HCT116 (cell line): ENCODE measurements around the gene PTGIR. TPM values are rescaled to one million over a fixed set of nuclear protein-coding genes. Genes with fewer than 3 reads are reported as not detected.

Source experiments
- ATAC-seq: fragments of 200-7000 bp; cut with Tn5 transposase; 2 replicates; pipeline ENCODE4 v1.9.1; 2020; ENCODE audit warnings: mild to moderate bottlenecking, moderate library complexity
- BruUV-seq: library from RNA; stranded (reverse); fragments of 400-500 nt; replicated peaks from 2 replicates; lab custom pipeline; 2021; lab: Mats Ljungman, UMichigan
- CTCF ChIA-PET: fragments of 300-600 bp; sonication (Branson Sonifier 250); formaldehyde crosslinking; loops from one replicate; lab custom pipeline; 2021; ENCODE audit warnings: antibody characterized with exemption; lab: Charles Lee
- POLR2A ChIA-PET: fragments of 300-600, 350-600 bp; sonication (Branson Sonifier 250); formaldehyde crosslinking; loops from one replicate; lab custom pipeline; 2021; ENCODE audit warnings: antibody characterized with exemption; lab: Charles Lee
- RAD21 ChIA-PET, 2 experiments: fragments of 300-600 bp; sonication (Branson Sonifier 250); formaldehyde crosslinking; loops; one replicate each; lab custom pipeline; 2023; ENCODE audit warnings: low total read pairs in 2 of 2; ENCODE audit not compliant: uncharacterized antibody in 2 of 2, unreplicated experiment in 2 of 2, low non-redundant PET in 1 of 2; lab: Charles Lee
- DNase-seq: peaks from one replicate; pipeline ENCODE4 v3.0.0-alpha.2; 2010; ENCODE audit warnings: low read depth, low spot score
- H2AFZ ChIP-seq: fragments of 200-600 bp; shearing (Covaris generic), sonication (generic); 2 replicates; pipeline ENCODE4 v1.6.1; 2017; ENCODE audit warnings: low read depth, mixed run types, mixed read lengths, antibody characterized with exemption, low read length; ENCODE audit not compliant: poor library complexity, severe bottlenecking
- H3K27ac ChIP-seq: 2 replicates; pipeline ENCODE4 v1.5.1; 2012; ENCODE audit warnings: low read depth, low read length
- H3K27me3 ChIP-seq: fragments of 200-600 bp; sonication (generic); 2 replicates; pipeline ENCODE4 v1.6.1; 2016; ENCODE audit warnings: mixed run types, low read length, mixed read lengths; ENCODE audit not compliant: insufficient read depth
- H3K36me3 ChIP-seq, 2 experiments: fragments of 200-500 bp in 1 of 2; fragments of 200-600 bp in 1 of 2; sonication (Bioruptor generic) in 1 of 2; sonication (generic) in 1 of 2; 2 replicates each; pipeline versions ENCODE4 v1.5.1 to v1.6.1; 2014 to 2016; ENCODE audit warnings: low read length in 2 of 2, inconsistent platforms in 1 of 2, mixed read lengths in 1 of 2, mixed run types in 1 of 2; ENCODE audit not compliant: insufficient read depth in 2 of 2, control insufficient read depth in 1 of 2
- H3K4me1 ChIP-seq, 2 experiments: fragments of 200-600 bp in 1 of 2; sonication (generic) in 1 of 2; 2 replicates each; pipeline versions ENCODE4 v1.5.1 to v1.6.1; 2012 to 2017; ENCODE audit warnings: low read length in 2 of 2, inconsistent platforms in 1 of 2, mild to moderate bottlenecking in 1 of 2, mixed read lengths in 1 of 2, mixed run types in 1 of 2, moderate library complexity in 1 of 2; ENCODE audit not compliant: insufficient read depth in 2 of 2, control insufficient read depth in 1 of 2
- H3K4me2 ChIP-seq: fragments of 200-600 bp; sonication (generic); 2 replicates; pipeline ENCODE4 v1.6.1; 2017; ENCODE audit warnings: mixed run types, low read length, mixed read lengths
- H3K4me3 ChIP-seq, 2 experiments: fragments of 200-600 bp in 1 of 2; sonication (generic) in 1 of 2; replicated peaks in 1 of 2; 2 replicates each; pipeline ENCODE4 v1.5.1; 2011 to 2016; ENCODE audit warnings: low read length in 2 of 2, control low read depth in 1 of 2, low read depth in 1 of 2, mild to moderate bottlenecking in 1 of 2, mixed read lengths in 1 of 2, mixed run types in 1 of 2
- H3K79me2 ChIP-seq: fragments of 200-600 bp; sonication (generic); 2 replicates; pipeline ENCODE4 v1.6.1; 2017; ENCODE audit warnings: mild to moderate bottlenecking, mixed run types, low read length, moderate library complexity, mixed read lengths; ENCODE audit not compliant: insufficient read depth
- H3K9ac ChIP-seq: fragments of 200-600 bp; sonication (generic); 2 replicates; pipeline ENCODE4 v1.6.1; 2016; ENCODE audit warnings: low read length, mixed read lengths
- H3K9me2 ChIP-seq: fragments of 200-600 bp; sonication (generic), shearing (Covaris generic); 2 replicates; pipeline ENCODE4 v1.6.1; 2017; ENCODE audit warnings: mixed run types, mild to moderate bottlenecking, moderate library complexity; ENCODE audit not compliant: insufficient read depth
- H3K9me3 ChIP-seq, 2 experiments: fragments of 200-500 bp in 1 of 2; fragments of 200-600 bp in 1 of 2; sonication (Bioruptor generic) in 1 of 2; sonication (generic) in 1 of 2; 2 replicates each; pipeline ENCODE4 v1.6.1; 2014 to 2017; ENCODE audit warnings: low read length in 2 of 2, mixed read lengths in 2 of 2, inconsistent platforms in 1 of 2, low read depth in 1 of 2, mild to moderate bottlenecking in 1 of 2, mixed run types in 1 of 2, moderate library complexity in 1 of 2; ENCODE audit not compliant: control insufficient read depth in 1 of 2, insufficient read depth in 1 of 2
- H4K20me1 ChIP-seq: fragments of 200-600 bp; sonication (generic), shearing (Covaris generic); 2 replicates; pipeline ENCODE4 v1.6.1; 2017; ENCODE audit warnings: mixed run types, mild to moderate bottlenecking, moderate library complexity; ENCODE audit not compliant: insufficient read depth
- CEBPB ChIP-seq: IDR thresholded peaks from 2 replicates; pipeline ENCODE4 v1.6.1; 2012; ENCODE audit warnings: low read depth
- ELF1 ChIP-seq: IDR thresholded peaks from 2 replicates; pipeline ENCODE4 v1.6.1; 2012; ENCODE audit warnings: low read depth, borderline replicate concordance
- RAD21 ChIP-seq: IDR thresholded peaks from 2 replicates; pipeline ENCODE4 v1.6.1; 2012; ENCODE audit warnings: low read depth, mild to moderate bottlenecking
- SP1 ChIP-seq: IDR thresholded peaks from 2 replicates; pipeline ENCODE4 v1.6.1; 2012; ENCODE audit warnings: low read depth
- ZBTB33 ChIP-seq: IDR thresholded peaks from 2 replicates; pipeline ENCODE4 v1.6.1; 2011; ENCODE audit warnings: mild to moderate bottlenecking, low read length, moderate library complexity; ENCODE audit not compliant: insufficient replicate concordance; ENCODE audit errors: extremely low read depth
- intact Hi-C: fragments of 100-400 bp; cut with micrococcal nuclease; formaldehyde crosslinking; loops from 2 replicates; pipeline ENCODE4 v1.10.0; 2022
- total RNA-seq: library from RNA; stranded (reverse); gene quantifications from one replicate; pipeline ENCODE4 v1.2.1, GENCODE V29; 2021; ENCODE audit not compliant: unreplicated experiment
- TF ChIP-seq, protein P1 (sequence below), 3 experiments: fragments of 200-600 bp in 1 of 3; sonication (generic) in 1 of 3; IDR thresholded peaks in 2 of 3; conservative IDR thresholded peaks in 1 of 3; 2 replicates each; pipeline ENCODE4 v1.5.1; 2012 to 2017; ENCODE audit warnings: low read depth in 2 of 3, low read length in 2 of 3, antibody characterized with exemption in 1 of 3, borderline replicate concordance in 1 of 3, control low read depth in 1 of 3, mild to moderate bottlenecking in 1 of 3, mixed read lengths in 1 of 3, mixed run types in 1 of 3, moderate library complexity in 1 of 3; ENCODE audit not compliant: insufficient read depth in 1 of 3
- TF ChIP-seq, protein P2 (sequence below): IDR thresholded peaks from 2 replicates; pipeline ENCODE4 v1.6.1; 2012

Gene PTGIR
- total RNA-seq, 1 experiment from 2014 or later: not detected

DNA sequence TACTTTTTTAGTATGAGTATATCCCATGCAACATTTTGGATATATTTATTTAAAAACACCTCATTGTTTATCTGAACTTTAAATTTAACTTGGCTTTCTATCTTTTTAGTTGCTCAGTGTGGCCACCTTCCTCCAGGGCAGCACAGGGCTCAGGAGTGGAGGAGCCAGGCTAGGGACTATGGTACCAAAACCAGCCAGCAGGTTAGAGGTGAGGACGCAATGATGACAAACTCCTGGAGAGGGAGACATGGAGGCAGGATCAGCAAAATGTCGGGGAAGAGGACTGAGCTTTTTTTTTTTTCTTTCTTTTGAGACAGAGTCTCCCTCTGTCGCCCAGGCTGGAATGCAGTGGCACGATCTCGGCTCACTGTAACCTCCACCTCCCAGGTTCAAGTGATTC lies 53.4 kb downstream of the PTGIR start:
- no peak overlapping the region for H2AFZ ChIP-seq
- H3K27ac ChIP-seq: no peak overlapping the region
- DNase-seq: peak; percentile 46
- no peak overlapping the region for H3K9ac ChIP-seq
- no peaks in the 10 kb centered on the region for H3K27me3 ChIP-seq
- ChIA-PET RAD21 (interaction anchor here in 1 of 2 experiments (0.6 kb wide), 1 partner anchor 37 kb away, joined by 4 read pairs; no protein-coding TSS in a partner anchor), POLR2A (interaction anchor here (1.0 to 1.3 kb wide), 2 partner anchors 17 to 45 kb away, joined by 3 read pairs; no protein-coding TSS in a partner anchor), CTCF (interaction anchor here (0.6 to 1.9 kb wide), 4 partner anchors 29 to 90 kb away, joined by 3 to 7 read pairs (median 3); no protein-coding TSS in a partner anchor)
- TF ChIP-seq CEBPB: no peak
- no peak for TF ChIP-seq SP1
- no peak for TF ChIP-seq ELF1
- TF ChIP-seq, protein P1, sequence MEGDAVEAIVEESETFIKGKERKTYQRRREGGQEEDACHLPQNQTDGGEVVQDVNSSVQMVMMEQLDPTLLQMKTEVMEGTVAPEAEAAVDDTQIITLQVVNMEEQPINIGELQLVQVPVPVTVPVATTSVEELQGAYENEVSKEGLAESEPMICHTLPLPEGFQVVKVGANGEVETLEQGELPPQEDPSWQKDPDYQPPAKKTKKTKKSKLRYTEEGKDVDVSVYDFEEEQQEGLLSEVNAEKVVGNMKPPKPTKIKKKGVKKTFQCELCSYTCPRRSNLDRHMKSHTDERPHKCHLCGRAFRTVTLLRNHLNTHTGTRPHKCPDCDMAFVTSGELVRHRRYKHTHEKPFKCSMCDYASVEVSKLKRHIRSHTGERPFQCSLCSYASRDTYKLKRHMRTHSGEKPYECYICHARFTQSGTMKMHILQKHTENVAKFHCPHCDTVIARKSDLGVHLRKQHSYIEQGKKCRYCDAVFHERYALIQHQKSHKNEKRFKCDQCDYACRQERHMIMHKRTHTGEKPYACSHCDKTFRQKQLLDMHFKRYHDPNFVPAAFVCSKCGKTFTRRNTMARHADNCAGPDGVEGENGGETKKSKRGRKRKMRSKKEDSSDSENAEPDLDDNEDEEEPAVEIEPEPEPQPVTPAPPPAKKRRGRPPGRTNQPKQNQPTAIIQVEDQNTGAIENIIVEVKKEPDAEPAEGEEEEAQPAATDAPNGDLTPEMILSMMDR (IDR thresholded peaks at IDR 0.05 in 2 of 3, conservative IDR thresholded peaks at IDR 0.05 in 1 of 3; ENCODE audit: borderline replicate concordance in 1 of 3, insufficient read depth in 1 of 3, low read depth in 2 of 3, low read length in 2 of 3): peak; percentile 24 to 50 (median 36); a peak in 5 of 6 replicates
- TF ChIP-seq, protein P2, sequence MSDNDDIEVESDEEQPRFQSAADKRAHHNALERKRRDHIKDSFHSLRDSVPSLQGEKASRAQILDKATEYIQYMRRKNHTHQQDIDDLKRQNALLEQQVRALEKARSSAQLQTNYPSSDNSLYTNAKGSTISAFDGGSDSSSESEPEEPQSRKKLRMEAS: no peak
- no peak for TF ChIP-seq ZBTB33
- peak; percentile 22; the same call in 1 of the 2 replicates for TF ChIP-seq RAD21
- peak overlapping the region; percentile 13 for H3K4me2 ChIP-seq
- H3K9me3 ChIP-seq: no peaks in the 10 kb centered on the region
- no peaks in the 10 kb centered on the region for H4K20me1 ChIP-seq
- no peak overlapping the region for H3K4me3 ChIP-seq
- intact Hi-C loops: no loop called here
- ATAC-seq: peak; percentile 95
- H3K79me2 ChIP-seq: no peaks in the 10 kb centered on the region
- H3K36me3 ChIP-seq: no peaks in the 10 kb centered on the region
- no peaks in the 10 kb centered on the region for H3K9me2 ChIP-seq
- peaks cover 9 to 17% of the 10 kb centered on the region in 2 experiments for H3K4me1 ChIP-seq
- BruUV-seq: no TSS peak

Other genes starting within 250 kb of the PTGIR start
- 0.10 TPM for gene CCDC8, start 211.5 kb downstream of the PTGIR start, total RNA-seq
- gene PNMA8C, start 196.2 kb downstream of the PTGIR start, total RNA-seq: not detected
- gene PNMA8A, start 153.5 kb downstream of the PTGIR start, total RNA-seq: not detected
- gene PNMA8B, start 129.2 kb downstream of the PTGIR start, total RNA-seq: 0.10 TPM
- gene CALM3, start 23.8 kb downstream of the PTGIR start, total RNA-seq: 335 TPM
- not detected for gene GNG8, start 11.1 kb upstream of the PTGIR start, total RNA-seq
- gene DACT3, start 36.1 kb upstream of the PTGIR start, total RNA-seq: 2.0 TPM
- 73.5 TPM for gene PRKD2, start 92.0 kb upstream of the PTGIR start, total RNA-seq
- 19.4 TPM for gene FKRP, start 121.0 kb upstream of the PTGIR start, total RNA-seq
- gene STRN4, start 121.4 kb upstream of the PTGIR start, total RNA-seq: 107 TPM
- gene SLC1A5, start 163.5 kb upstream of the PTGIR start, total RNA-seq: 284 TPM
- gene AP2S1, start 225.8 kb upstream of the PTGIR start, total RNA-seq: 296 TPM
- 47.6 TPM for gene ARHGAP35, start 235.9 kb upstream of the PTGIR start, total RNA-seq